IPS-18c (cell line): Measurements from ENCODE around the gene CST11.
"Not testable (repeated sequence)": the region's sequence is repeated elsewhere in the genome, so short reads cannot be mapped to it uniquely, and the experiment has no call there.

Source experiments
- H3K4me3 ChIP-seq: 2 replicates; pipeline ENCODE4 v1.7.0; 2013; ENCODE audit warnings: low read depth, mild to moderate bottlenecking, low read length, moderate library complexity; ENCODE audit not compliant: insufficient read depth
- H3K9me3 ChIP-seq: one replicate; pipeline ENCODE4 v1.6.1; 2013; ENCODE audit warnings: mild to moderate bottlenecking, low read length, moderate library complexity; ENCODE audit not compliant: control insufficient read depth, insufficient read depth

The CST11 gene, protein sequence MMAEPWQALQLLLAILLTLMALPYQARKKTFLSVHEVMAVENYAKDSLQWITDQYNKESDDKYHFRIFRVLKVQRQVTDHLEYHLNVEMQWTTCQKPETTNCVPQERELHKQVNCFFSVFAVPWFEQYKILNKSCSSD

GRCh38 chr20:23452776-23453175 lies at the start of gene CST11:
Gene CST11, minus strand, starts transcription at chr20:23452876. Its CDS starts 65 bp downstream, at chr20:23452811.
- Histone ChIP-seq H3K9me3 (peaks cover 2% of the 10 kb centered on the region), H3K4me3 (no peak within 1 kb of the TSS; the same call in 1 of the 2 replicates)

GRCh38 chr20:23501926-23502325 lies 49.2 kb upstream of the CST11 start:
- no peaks in the 10 kb centered on the region for H3K9me3 ChIP-seq
- H3K4me3 ChIP-seq: no peak overlapping the region

DNA sequence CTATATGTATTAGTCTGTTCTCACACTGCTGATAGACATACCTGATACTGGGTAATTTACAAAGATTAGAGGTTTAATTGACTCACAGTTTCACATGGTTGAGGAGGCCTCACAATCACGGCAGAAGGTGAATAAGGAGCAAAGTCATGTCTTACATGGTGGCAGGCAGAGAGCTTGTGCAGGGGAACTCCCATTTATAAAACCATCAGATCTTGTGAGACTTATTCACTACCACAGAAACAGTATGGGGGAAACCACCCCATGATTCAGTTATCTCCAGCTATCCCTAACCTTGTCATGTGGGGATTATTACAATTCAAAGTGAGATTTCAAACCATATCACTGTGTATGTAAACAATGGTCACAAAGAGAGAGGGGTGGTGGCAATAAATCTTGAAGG lies 44.9 kb upstream of the CST11 start:
- Histone ChIP-seq H3K4me3 (no peak overlapping the region), H3K9me3 (peaks cover 2% of the 10 kb centered on the region)

DNA sequence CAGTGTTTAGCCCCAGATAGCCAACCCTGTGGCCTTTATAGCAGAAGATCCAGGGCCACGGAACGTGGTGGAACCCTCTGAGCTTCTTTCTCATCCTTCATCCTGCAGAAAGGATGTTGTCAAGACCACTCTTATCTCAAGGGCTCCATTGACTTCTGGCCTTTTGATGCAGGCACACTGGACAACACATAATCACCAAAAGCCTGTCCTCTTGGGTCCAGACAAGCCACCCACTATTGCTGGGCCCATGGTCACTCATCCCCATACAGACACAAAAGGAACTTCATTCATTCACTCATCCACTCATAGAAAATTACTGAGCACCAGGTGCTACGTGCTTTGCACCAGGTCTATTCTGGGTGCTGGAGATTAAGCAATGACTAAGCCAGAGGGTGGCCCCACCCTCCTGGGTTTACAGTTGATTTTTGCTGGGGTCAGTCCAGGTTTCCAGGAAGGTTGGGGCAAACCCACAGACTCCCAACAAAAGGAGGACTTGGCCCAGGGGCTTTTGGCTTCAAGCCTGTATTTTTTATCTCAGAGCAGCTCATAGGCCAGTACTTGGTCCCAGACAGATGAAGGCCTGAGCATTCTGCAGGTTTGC lies 40.6 kb upstream of the CST11 start:
- Histone ChIP-seq H3K9me3 (peaks cover 2% of the 10 kb centered on the region), H3K4me3 (no peak overlapping the region)

- H3K4me3 ChIP-seq: no peak overlapping the region
- peaks cover 2% of the 10 kb centered on the region for H3K9me3 ChIP-seq
Measured at GRCh38 chr20:23492292-23492691, 39.6 kb upstream of the CST11 start.

- Histone ChIP-seq H3K9me3 (no peaks in the 10 kb centered on the region), H3K4me3 (no peak within 1 kb of the TSS)
Measured at GRCh38 chr20:23490817-23491216, 38.1 kb upstream of the CST11 start, which contains the start of gene CST8. Gene CST8, plus strand, starts transcription at chr20:23491117. Its CDS starts 551 bp downstream, at chr20:23491668.

GRCh38 chr20:23488996-23489395 lies 36.3 kb upstream of the CST11 start:
- H3K4me3 ChIP-seq: no peak overlapping the region
- no peaks in the 10 kb centered on the region for H3K9me3 ChIP-seq

GRCh38 chr20:23488470-23488869 lies 35.8 kb upstream of the CST11 start:
- Histone ChIP-seq H3K4me3 (no peak overlapping the region), H3K9me3 (no peaks in the 10 kb centered on the region)

DNA sequence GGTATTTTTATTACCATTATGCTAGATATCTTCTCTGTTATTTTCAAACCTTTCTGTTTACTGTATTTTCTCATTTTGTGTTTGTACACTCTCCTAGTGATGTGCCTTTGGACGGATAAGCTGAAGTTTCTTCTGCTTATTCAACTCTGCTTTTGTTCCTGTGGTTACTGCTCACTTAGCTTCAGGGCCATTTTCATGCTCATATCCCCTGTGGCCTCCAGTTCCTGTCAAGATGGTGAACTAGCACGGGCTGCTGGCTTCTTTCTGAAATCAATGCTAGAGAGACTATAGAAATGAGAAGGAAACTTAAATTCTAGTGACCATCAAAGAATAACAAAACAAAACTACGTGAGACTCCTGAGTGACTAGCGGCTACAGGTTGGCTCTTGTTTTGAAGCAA lies 31.4 kb upstream of the CST11 start:
- H3K9me3 ChIP-seq: no peaks in the 10 kb centered on the region
- H3K4me3 ChIP-seq: no peak overlapping the region

GRCh38 chr20:23482138-23482537 lies 29.5 kb upstream of the CST11 start:
- Histone ChIP-seq H3K4me3 (no peak overlapping the region), H3K9me3 (no peaks in the 10 kb centered on the region)

DNA sequence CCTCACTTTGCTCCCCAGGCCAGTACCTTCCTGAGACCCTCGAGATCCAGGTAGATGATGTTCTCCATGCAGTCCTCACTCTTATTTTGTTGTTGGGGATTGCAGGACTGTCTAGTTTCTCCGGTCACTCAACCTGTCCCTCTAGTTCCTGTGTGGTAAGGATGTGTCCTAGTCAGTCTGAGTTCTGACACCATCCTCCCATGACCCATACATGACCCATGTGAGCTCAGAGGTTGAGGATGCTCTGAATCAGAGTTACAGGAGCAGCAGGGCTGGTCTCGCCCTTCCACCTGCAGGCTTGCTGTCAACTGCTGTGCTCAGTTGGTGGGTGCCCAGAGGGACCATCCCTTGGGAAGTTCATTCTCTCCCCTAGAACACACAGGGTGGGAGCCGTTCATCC lies 26.4 kb upstream of the CST11 start:
- Histone ChIP-seq H3K4me3 (no peak overlapping the region), H3K9me3 (no peaks in the 10 kb centered on the region)

DNA sequence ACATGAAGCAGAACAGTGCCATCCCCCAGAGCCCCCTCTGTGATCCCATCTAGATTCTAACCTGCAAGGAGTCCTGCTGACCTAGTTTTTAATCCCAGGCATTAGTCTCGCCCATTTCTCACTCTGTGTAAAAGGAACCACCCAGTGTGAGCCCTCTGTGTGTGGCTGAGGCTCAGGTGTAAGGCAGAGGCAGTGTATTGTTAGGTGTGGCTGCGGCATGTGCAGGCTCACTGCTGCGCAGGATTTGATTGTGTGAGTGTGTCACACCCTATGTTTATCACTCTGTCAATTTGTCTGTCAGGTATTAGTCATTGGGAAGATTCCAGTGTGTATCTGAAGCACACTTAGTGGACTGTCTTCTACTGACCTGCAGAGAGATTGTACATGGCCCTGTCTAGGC lies 24.5 kb upstream of the CST11 start:
- Histone ChIP-seq H3K9me3 (no peaks in the 10 kb centered on the region), H3K4me3 (no peak overlapping the region)

DNA sequence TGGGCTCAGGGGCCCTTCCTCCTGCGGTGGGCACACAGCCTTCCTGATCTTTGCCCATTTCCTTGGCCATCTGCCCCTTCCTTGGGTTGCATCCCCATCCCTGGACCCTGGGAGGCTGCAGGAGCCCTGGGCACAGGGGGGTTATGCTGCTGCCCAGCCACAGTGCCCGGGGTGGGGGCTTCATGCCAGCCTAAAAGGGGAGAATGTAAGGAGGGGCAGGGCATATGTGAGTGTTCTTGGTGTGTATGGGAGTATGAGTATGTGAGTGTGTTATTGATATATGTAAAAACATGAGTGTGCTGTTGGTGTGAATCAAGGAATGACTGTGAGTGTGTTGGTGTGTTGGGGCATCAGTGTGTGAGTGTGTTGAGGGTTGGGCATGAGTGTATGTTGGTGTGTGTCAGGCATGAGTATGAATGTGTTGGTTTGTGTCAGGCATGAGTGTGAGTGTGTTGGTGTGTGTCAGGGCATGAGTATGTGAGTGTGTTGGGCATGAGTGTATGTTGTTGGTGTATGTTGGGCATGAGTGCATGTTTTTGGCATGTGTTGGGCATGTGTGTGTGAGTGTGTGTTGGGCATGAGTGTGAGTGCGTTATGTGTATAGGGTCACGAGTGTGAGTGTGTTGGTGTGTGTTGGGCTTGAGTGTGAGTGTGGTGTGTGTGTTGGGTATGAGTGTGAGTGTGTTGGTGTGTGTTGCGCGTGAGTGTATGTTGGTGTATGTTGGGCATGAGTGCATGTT lies 23.5 kb upstream of the CST11 start:
- no peak overlapping the region for H3K4me3 ChIP-seq
- H3K9me3 ChIP-seq: no peaks in the 10 kb centered on the region

DNA sequence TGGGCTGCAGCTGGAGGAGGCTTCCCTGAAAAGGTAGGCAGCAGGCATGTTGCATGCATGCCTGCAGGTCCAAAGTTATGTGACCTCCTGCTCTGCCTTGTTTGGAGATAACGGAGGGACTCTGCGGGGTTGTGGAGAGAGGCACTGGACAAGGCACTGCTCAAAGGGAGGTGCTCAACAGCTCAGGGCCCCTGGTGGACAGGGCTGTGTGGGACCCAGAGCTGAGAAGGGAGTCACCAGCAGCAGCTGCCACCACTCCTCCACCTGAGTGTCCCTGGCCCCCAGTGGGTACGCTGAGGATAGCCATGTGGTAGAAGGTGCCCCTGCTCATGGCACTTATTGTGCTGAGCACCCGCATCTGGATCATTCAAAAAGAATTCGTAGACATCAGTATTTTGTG lies 22.7 kb upstream of the CST11 start:
- Histone ChIP-seq H3K4me3 (no peak overlapping the region), H3K9me3 (no peaks in the 10 kb centered on the region)

GRCh38 chr20:23473293-23473692 lies 20.6 kb upstream of the CST11 start:
- H3K9me3 ChIP-seq, H3K4me3 ChIP-seq: not testable (repeated sequence)

- H3K4me3 ChIP-seq, H3K9me3 ChIP-seq: not testable (repeated sequence)
Measured at GRCh38 chr20:23472306-23472705, 19.6 kb upstream of the CST11 start.

DNA sequence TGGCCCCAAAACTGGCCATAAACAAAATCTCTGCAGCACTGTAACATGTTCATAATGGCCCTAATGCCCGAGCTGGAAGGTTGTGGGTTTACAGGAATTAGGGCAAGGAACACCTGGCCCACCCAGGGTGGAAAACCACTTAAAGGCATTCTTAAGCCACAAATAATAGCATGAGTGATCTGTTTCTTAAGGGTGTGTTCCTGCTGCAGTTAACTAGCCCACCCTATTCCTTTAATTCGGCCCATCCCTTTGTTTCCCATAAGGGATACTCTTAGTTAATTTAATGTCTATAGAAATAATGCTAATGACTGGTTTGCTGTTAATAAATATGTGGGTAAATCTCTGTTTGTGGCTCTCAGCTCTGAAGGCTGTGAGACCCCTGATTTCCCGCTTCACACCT lies 14.3 kb upstream of the CST11 start:
- peaks cover 17% of the 10 kb centered on the region for H3K9me3 ChIP-seq
- not testable (repeated sequence) for H3K4me3 ChIP-seq

- H3K9me3 ChIP-seq: peaks cover 6% of the 10 kb centered on the region
Measured at GRCh38 chr20:23461180-23461579, 8.5 kb upstream of the CST11 start.

More at GRCh38 chr20:23461180-23461579, 8.5 kb upstream of the CST11 start:
- H3K4me3 ChIP-seq: no peak overlapping the region
